Trophoblast cell (in vitro differentiated cells and primary cell): ENCODE data around the gene HMGXB3.
A peak's percentile ranks its signal among the peaks of the same experiment; 100 is the strongest.
"Not testable (repeated sequence)": the region's sequence is repeated elsewhere in the genome, so short reads cannot be mapped to it uniquely, and the experiment has no call there.

Experiments used
- DNase-seq, 2 donors: peaks; one replicate each; pipeline ENCODE4 v3.0.0-alpha.2; 2016
- H2AFZ ChIP-seq: 2 replicates; pipeline ENCODE4 v1.6.1; 2013; ENCODE audit warnings: low read length, moderate library complexity, mild to moderate bottlenecking; ENCODE audit not compliant: insufficient read depth, poor library complexity
- H2AK5ac ChIP-seq: 2 replicates; pipeline ENCODE4 v1.6.1; 2013; ENCODE audit warnings: mild to moderate bottlenecking, low read length
- H2BK120ac ChIP-seq: 2 replicates; pipeline ENCODE4 v1.6.1; 2013; ENCODE audit warnings: low read length, mild to moderate bottlenecking, moderate library complexity; ENCODE audit not compliant: insufficient read depth, poor library complexity
- H2BK12ac ChIP-seq: 2 replicates; pipeline ENCODE4 v1.6.1; 2013; ENCODE audit warnings: mild to moderate bottlenecking, low read length, moderate library complexity
- H2BK5ac ChIP-seq: 2 replicates; pipeline ENCODE4 v1.6.1; 2013; ENCODE audit warnings: low read length, low read depth, moderate library complexity, mild to moderate bottlenecking; ENCODE audit not compliant: poor library complexity
- H3K14ac ChIP-seq: 2 replicates; pipeline ENCODE4 v1.6.1; 2013; ENCODE audit warnings: mild to moderate bottlenecking, low read length
- H3K18ac ChIP-seq: 2 replicates; pipeline ENCODE4 v1.6.1; 2013; ENCODE audit warnings: mild to moderate bottlenecking, low read length
- H3K23ac ChIP-seq: 2 replicates; pipeline ENCODE4 v1.6.1; 2013; ENCODE audit warnings: low read length
- H3K27ac ChIP-seq: 2 replicates; pipeline ENCODE4 v1.5.1; 2013; ENCODE audit warnings: low read depth, mild to moderate bottlenecking, inconsistent platforms, low read length, moderate library complexity
- H3K27me3 ChIP-seq: 2 replicates; pipeline ENCODE4 v1.6.1; 2013; ENCODE audit warnings: inconsistent platforms, mild to moderate bottlenecking, low read length, moderate library complexity; ENCODE audit not compliant: insufficient read depth
- H3K36me3 ChIP-seq, 2 experiments: 1 replicate in 1 of 2; 2 replicates in 1 of 2; pipeline ENCODE4 v1.6.1; 2013; ENCODE audit warnings: low read length in 2 of 2, mild to moderate bottlenecking in 2 of 2, moderate library complexity in 1 of 2; ENCODE audit not compliant: insufficient read depth in 2 of 2, control insufficient read depth in 1 of 2
- H3K4ac ChIP-seq: 2 replicates; pipeline ENCODE4 v1.6.1; 2013; ENCODE audit warnings: low read depth, mild to moderate bottlenecking, low read length, moderate library complexity
- H3K4me1 ChIP-seq, 2 experiments: 1 replicate in 1 of 2; 2 replicates in 1 of 2; pipeline ENCODE4 v1.6.1; 2013; ENCODE audit warnings: low read length in 2 of 2, mild to moderate bottlenecking in 2 of 2, moderate library complexity in 1 of 2; ENCODE audit not compliant: insufficient read depth in 2 of 2, control insufficient read depth in 1 of 2
- H3K4me2 ChIP-seq: 2 replicates; pipeline ENCODE4 v1.6.1; 2013; ENCODE audit warnings: inconsistent platforms, mild to moderate bottlenecking, low read length, moderate library complexity
- H3K4me3 ChIP-seq: 2 replicates; pipeline ENCODE4 v1.5.1; 2013; ENCODE audit warnings: mild to moderate bottlenecking, low read depth, low read length, inconsistent platforms
- H3K79me1 ChIP-seq: one replicate; pipeline ENCODE4 v1.6.1; 2013; ENCODE audit warnings: low read length
- H3K79me2 ChIP-seq: 2 replicates; pipeline ENCODE4 v1.6.1; 2013; ENCODE audit warnings: low read length, mild to moderate bottlenecking; ENCODE audit not compliant: control insufficient read depth, insufficient read depth, poor library complexity
- H3K9ac ChIP-seq: 2 replicates; pipeline ENCODE4 v1.6.1; 2013; ENCODE audit warnings: mild to moderate bottlenecking, low read length
- H3K9me3 ChIP-seq: 2 replicates; pipeline ENCODE4 v1.6.1; 2013; ENCODE audit warnings: low read depth, mild to moderate bottlenecking, control low read depth, inconsistent platforms, low read length; ENCODE audit not compliant: insufficient read depth
- H4K12ac ChIP-seq: 2 replicates; pipeline ENCODE4 v1.6.1; 2013; ENCODE audit warnings: low read depth, mild to moderate bottlenecking, low read length, moderate library complexity
- H4K8ac ChIP-seq: 2 replicates; pipeline ENCODE4 v1.6.1; 2013; ENCODE audit warnings: low read depth, mild to moderate bottlenecking, low read length, moderate library complexity
- H4K91ac ChIP-seq: one replicate; pipeline ENCODE4 v1.6.1; 2013; ENCODE audit warnings: low read depth, mild to moderate bottlenecking, low read length, moderate library complexity
- WGBS: extraction: QIAGEN DNeasy Blood & Tissue Kit; methylation state at CpG from one replicate; pipeline ENCODE4 v1.1.7; 2013; ENCODE audit warnings: missing lambda C conversion rate; ENCODE audit not compliant: insufficient read length, insufficient coverage; ENCODE audit errors: extremely low coverage; 5-methylcytosine and 5-hydroxymethylcytosine counted together

The HMGXB3 gene

GRCh38 chr5:150050172-150050811 is 49.8 kb downstream of the HMGXB3 start:
- not testable (repeated sequence) for H2AK5ac ChIP-seq, H3K4me2 ChIP-seq, H3K79me2 ChIP-seq, H3K4me1 ChIP-seq, H3K14ac ChIP-seq, H3K4me3 ChIP-seq, H3K79me1 ChIP-seq, H2AFZ ChIP-seq, H3K18ac ChIP-seq, H2BK120ac ChIP-seq, H4K91ac ChIP-seq, H4K12ac ChIP-seq, H3K27ac ChIP-seq, H2BK5ac ChIP-seq, H3K23ac ChIP-seq, H3K27me3 ChIP-seq, H2BK12ac ChIP-seq, H4K8ac ChIP-seq, H3K9ac ChIP-seq, H3K9me3 ChIP-seq, H3K4ac ChIP-seq
- DNase-seq = peak; percentile 88 to 91
- H3K36me3 ChIP-seq = peaks cover 71 to 84% of the 10 kb centered on the region in 2 experiments
- no CpG with 5 or more reads among the region's 14 CpGs for WGBS

DNA sequence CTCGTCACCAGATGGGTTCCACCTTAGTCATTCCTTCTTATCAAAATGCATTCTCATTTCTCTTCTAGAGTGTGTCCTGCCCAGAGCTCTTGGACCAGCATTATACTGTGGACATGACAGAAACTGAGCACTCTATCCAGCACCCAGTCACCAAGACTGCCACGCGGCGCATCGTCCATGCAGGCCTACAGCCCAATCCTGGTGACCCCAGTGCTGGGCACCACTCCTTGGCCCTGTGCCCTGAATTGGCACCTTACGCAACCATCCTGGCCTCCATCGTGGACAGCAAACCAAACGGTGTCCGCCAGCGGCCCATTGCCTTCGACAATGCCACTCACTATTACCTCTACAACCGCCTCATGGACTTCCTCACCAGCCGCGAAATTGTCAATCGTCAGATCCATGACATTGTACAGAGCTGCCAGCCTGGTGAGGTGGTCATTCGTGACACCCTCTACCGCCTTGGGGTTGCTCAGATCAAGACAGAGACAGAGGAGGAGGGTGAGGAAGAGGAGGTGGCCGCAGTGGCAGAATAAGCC is 51.2 kb downstream of the HMGXB3 start:
- Histone ChIP-seq H3K79me2 (no peaks in the 10 kb centered on the region), H3K4me1 (peaks cover 0 to 7% of the 10 kb centered on the region in 2 experiments), H4K91ac (no peak overlapping the region), H3K23ac (no peak overlapping the region), H2BK5ac (no peak overlapping the region), H3K27ac (no peak overlapping the region), H2AK5ac (no peak overlapping the region), H3K79me1 (no peaks in the 10 kb centered on the region), H3K9me3 (peaks cover 2% of the 10 kb centered on the region), H3K4me2 (no peak overlapping the region), H3K27me3 (no peaks in the 10 kb centered on the region), H3K9ac (no peak overlapping the region), H4K8ac (no peak overlapping the region), H3K14ac (no peak overlapping the region), H2BK120ac (no peak overlapping the region), H3K36me3 (peaks cover 74 to 87% of the 10 kb centered on the region in 2 experiments), H3K4ac (no peak overlapping the region), H3K4me3 (no peak overlapping the region), H2BK12ac (no peak overlapping the region), H3K18ac (no peak overlapping the region), H2AFZ (no peak overlapping the region), H4K12ac (no peak overlapping the region)
- no CpG with 5 or more reads among the region's 18 CpGs for WGBS
- no peak for DNase-seq

GRCh38 chr5:150052226-150052955 is 51.9 kb downstream of the HMGXB3 start:
- H3K79me2 ChIP-seq = no peaks in the 10 kb centered on the region
- H2BK5ac ChIP-seq = no peak overlapping the region
- no peak overlapping the region for H4K12ac ChIP-seq
- H4K91ac ChIP-seq = no peak overlapping the region
- no peak for DNase-seq
- peaks cover 0 to 7% of the 10 kb centered on the region in 2 experiments for H3K4me1 ChIP-seq
- H3K9ac ChIP-seq = no peak overlapping the region
- H2BK12ac ChIP-seq = no peak overlapping the region
- H3K14ac ChIP-seq = no peak overlapping the region
- no peak overlapping the region for H3K4ac ChIP-seq
- no peaks in the 10 kb centered on the region for H3K79me1 ChIP-seq
- no CpG with 5 or more reads among the region's 6 CpGs for WGBS
- no peak overlapping the region for H3K23ac ChIP-seq
- H3K36me3 ChIP-seq = peaks cover 73 to 89% of the 10 kb centered on the region in 2 experiments
- no peak overlapping the region for H3K18ac ChIP-seq
- no peak overlapping the region for H3K4me3 ChIP-seq
- H3K27me3 ChIP-seq = no peaks in the 10 kb centered on the region
- H2AFZ ChIP-seq = no peak overlapping the region
- no peak overlapping the region for H3K4me2 ChIP-seq
- H2BK120ac ChIP-seq = no peak overlapping the region
- peaks cover 2% of the 10 kb centered on the region for H3K9me3 ChIP-seq
- no peak overlapping the region for H4K8ac ChIP-seq
- no peak overlapping the region for H2AK5ac ChIP-seq
- H3K27ac ChIP-seq = no peak overlapping the region

GRCh38 chr5:150052956-150053712 is 52.6 kb downstream of the HMGXB3 start:
- Histone ChIP-seq H4K91ac (no peak overlapping the region), H3K4ac (no peak overlapping the region), H3K36me3 (peaks cover 68 to 84% of the 10 kb centered on the region in 2 experiments), H2BK120ac (no peak overlapping the region), H3K14ac (no peak overlapping the region), H3K79me1 (no peaks in the 10 kb centered on the region), H3K18ac (no peak overlapping the region), H3K4me1 (peaks cover 6 to 8% of the 10 kb centered on the region in 2 experiments), H3K9ac (no peak overlapping the region), H3K4me2 (no peak overlapping the region), H3K27me3 (no peaks in the 10 kb centered on the region), H3K79me2 (no peaks in the 10 kb centered on the region), H2AFZ (no peak overlapping the region), H4K8ac (no peak overlapping the region), H2AK5ac (no peak overlapping the region), H3K27ac (no peak overlapping the region), H4K12ac (no peak overlapping the region), H2BK5ac (no peak overlapping the region), H3K9me3 (peaks cover 2% of the 10 kb centered on the region), H3K23ac (no peak overlapping the region), H2BK12ac (no peak overlapping the region), H3K4me3 (no peak overlapping the region)
- no CpG with 5 or more reads among the region's 9 CpGs for WGBS
- DNase-seq = peak; percentile 20 to 34
